Right lobe of liver (tissue), 4 donors: ENCODE measurements around the gene CIITA.
"Not testable (repeated sequence)": the region's sequence is repeated elsewhere in the genome, so short reads cannot be mapped to it uniquely, and the experiment has no call there.

Experiments
- CTCF ChIP-seq, 4 donors: fragments of 200-600 bp in 3 of 4; fragments of 450-650 bp in 1 of 4; IDR thresholded peaks; one replicate each; pipeline versions ENCODE4 v1.5.1 to v1.8.0; 2016 to 2022; ENCODE audit warnings: antibody characterized with exemption in 4 of 4, mild to moderate bottlenecking in 2 of 4
- POLR2A ChIP-seq: fragments of 450-650 bp; IDR thresholded peaks from one replicate; pipeline ENCODE4 v1.6.1; 2017; ENCODE audit warnings: antibody characterized with exemption, mild to moderate bottlenecking
- donor health status: DM: no; HTN: no; CAD: no.
- donor health status: DM: no; HTN: no; CAD: no.
- donor health status: DM: no; HTN: yes; CAD: no.

GRCh38 chr16:10966559-10966958 lies 89.6 kb downstream of the CIITA start:
- not testable (repeated sequence) for TF ChIP-seq CTCF (IDR thresholded peaks at IDR 0.05); POLR2A
